HG03439 (cell line): ENCODE measurements around the gene PLXNB2.
A peak's percentile ranks its signal among the peaks of the same experiment; 100 is the strongest.
"Not testable (repeated sequence)": the region's sequence is repeated elsewhere in the genome, so short reads cannot be mapped to it uniquely, and the experiment has no call there.

ENCODE experiments used
- ATAC-seq: cut with Tn5 transposase; IDR thresholded peaks from one replicate; pipeline ENCODE4 v1.9.1; 2021; ENCODE audit warnings: mild to moderate bottlenecking, moderate library complexity; ENCODE audit not compliant: unreplicated experiment

Gene PLXNB2

DNA sequence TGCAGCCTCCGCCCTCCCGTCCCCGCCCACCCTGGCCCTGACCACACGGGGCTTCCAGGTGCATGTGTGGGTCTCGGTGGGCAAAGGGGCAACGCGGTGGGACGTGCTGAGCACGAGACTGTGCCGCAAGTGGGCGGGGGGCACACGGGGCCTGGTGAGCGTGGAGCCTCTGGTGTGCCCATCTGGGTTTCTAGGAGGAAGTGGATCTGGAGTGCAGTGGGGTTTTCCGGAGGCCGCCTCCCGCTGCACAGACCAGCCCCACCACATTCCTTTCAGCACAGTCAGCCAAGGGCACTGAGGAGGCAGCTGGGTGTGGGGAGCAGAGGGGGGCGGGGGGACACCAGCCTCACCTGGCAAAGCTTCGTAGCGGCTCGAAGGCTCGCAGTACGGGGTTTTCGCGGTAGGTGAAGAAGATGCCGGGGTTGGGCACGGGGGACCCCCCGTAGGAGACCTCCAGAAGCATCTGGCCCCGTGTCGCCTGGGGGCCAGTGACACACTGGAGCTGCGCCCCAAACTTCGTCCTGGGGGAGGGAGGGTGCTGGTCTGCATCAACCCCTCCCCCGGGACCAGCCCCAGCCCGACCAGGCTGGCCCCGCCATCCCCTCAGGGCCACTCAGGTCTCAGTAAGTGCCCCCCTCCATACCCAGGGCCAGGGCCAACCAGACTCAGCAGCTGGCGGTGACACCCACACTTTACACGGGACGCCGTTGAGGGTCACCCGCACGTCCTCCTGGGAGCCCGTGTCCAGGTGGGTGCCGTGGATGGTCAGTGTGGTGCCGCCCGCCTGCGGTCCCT, 24.9 kb downstream of the PLXNB2 start:
- ATAC-seq: no peak

DNA sequence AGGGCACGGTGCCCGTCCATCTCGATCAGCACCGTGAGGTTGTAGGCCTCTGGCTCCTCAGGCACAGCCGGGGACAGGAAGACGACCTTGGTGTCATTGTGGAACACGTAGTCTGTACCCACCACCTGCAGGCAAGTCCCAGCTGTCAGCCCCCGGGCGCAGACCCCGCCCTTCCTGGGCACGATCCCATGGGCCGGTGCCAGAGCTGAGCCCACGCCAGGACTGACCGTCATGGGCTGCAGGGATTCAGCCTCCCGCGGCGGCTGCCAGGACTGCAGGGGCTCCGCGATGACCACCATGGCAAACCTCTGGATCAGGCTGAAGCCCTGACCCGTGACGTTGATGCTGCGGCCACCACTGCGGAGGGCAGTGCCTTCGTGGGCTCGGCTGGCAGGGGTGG, 25.5 kb downstream of the PLXNB2 start:
- ATAC-seq: no peak

DNA sequence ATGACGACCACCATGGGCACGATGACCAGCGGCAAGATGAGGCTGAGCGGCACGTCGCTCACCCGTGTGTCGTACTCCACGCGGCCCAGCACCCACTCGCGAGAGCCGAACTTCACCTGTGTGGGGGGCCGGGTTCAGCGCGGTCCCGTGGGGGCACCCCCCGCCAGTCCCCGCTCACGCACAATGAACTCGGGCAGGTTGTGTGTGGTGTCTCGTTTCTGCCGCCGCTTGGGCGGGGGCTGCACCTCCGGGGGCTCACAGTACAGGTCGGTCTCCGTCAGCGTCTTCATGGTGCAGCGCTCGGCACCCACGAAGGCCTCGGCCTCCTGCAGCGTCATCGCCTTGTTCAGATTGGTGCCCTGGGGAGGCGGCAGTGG, 26.1 kb downstream of the PLXNB2 start:
- no peak for ATAC-seq

DNA sequence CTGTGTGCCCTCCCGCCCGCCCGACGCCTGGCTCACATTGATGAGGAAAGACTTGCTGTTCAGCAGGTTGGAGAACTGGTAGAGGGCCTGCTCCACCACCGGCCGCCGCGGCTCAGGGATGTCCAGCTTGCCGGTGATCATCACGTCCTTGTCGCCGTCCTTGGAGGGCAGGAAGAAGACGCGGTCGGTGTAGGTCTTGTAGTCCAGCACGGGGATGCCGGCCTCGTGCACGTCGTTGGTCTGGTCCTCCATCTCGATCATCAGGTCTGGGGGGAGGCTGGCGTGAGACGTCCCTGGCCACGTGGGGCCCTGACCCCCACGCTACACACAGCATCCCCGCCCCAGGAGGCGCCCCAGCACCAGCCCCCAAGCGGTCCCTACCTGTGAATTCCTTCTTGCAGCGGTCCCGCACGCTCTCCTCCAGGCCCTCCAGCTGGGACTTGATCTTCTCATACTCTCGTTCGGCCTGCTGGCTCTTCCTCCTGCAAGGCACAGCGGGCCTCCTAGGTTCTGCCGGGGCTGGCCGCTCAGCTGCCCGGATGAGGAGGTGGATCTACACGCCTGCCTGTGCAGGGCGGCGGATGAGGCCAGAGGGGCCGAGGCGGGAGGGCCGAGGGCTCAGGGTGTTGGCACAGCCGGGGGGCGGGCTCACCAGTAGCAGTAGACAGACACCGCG, 26.6 kb downstream of the PLXNB2 start:
- no peak for ATAC-seq

DNA sequence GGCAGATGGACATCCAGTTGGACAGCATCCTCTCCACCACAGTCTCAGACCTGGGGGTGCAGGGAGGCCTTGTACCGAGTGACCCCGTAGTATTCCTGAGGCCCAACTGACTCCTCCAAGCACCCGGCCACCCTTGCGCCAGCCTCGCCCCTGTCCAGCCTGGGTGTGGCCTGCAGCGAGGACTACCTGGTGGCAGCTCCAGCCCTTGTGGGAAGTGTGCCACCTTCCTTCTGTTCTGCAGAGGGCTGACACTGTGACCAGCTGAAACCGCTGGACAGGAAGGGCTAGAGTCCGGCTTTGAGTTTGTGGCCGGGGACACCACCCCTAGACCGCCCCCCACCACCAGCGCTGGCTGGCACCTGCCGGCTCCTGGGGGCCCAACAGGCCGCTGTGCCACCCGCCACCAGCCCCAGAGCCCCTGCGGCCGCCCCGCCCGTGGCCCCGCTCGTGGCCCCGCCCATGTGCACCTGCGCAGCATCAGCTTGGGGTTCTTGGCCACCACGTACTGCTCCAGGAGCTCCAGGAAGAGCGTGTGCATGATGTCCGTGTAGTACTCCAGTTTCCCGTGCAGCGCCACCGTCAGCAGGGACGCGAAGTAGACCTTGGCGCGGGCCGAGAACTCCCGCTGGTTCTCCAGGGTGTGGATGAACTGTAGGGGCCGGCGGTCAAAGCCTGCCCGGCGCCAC, 27.3 kb downstream of the PLXNB2 start:
- ATAC-seq: no peak

DNA sequence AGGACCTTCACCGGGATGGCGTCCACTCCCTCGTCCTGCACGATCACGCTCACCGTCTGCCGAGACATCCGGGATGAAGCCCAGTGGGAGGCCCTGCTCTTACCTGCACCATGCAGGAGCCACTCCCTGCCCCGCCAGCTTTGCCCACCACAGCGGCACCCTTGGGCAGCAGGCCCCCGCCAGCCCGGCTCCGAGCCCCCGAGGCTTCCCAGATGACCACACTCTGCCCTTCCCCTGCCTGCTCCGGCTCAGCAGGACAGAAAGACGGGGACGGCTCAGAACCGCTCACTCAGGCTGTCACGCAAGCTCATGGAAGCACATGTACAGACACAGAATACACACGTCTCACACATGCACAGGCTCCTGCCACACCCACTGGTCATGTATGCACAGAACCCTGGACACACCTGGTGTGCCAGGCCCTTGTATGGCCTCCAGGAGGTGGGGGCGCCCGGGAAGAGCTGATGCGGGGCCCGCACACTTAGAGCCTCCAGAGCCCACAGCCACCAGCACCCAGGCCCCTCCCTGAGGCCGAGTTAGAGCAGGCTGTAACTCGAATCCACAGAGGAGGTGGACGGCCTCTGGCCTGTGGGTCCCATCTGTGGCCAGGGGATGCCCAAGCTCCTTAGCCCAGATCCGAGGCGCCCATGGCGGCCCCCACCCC, 28.4 kb downstream of the PLXNB2 start:
- no peak for ATAC-seq

DNA sequence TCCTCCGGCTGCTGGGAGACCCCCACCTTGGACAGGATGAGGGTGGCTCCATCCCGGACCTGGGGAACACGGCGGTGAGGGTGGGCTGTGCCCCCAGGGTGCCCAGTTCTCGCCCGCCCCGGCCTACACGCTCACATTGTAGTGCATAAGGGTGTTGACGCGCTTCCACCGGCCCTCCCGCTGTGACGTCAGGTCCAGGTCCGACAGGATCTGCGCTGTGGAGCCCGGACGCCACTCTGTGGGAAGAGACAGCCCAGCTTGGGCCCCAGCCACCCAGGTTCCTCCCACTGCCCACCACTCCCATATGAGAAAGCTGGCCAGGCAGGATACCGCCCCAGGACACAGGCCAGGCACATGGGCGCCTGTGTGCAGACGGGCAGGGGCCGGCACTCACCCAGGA, 29.0 kb downstream of the PLXNB2 start:
- no peak for ATAC-seq

DNA sequence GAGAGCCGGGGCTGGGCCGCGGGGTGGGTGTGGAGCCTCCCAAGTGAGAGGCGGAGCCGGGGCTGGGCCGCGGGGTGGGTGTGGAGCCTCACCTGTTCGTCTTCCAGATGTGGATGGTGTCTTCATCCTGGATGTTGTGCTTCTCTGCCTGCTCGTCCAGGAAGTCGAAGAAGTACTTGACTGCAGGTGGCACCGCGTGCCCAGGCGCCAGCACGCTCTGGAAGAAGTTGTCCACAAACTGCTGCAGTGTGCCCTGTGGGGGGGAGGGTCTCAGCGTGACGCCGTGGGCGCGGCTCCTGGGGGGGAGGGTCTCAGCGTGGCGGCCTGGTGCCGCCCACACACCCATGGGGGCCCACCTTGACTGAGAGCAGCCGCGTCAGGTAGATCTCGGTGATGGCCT, 29.7 kb downstream of the PLXNB2 start:
- ATAC-seq: no peak

DNA sequence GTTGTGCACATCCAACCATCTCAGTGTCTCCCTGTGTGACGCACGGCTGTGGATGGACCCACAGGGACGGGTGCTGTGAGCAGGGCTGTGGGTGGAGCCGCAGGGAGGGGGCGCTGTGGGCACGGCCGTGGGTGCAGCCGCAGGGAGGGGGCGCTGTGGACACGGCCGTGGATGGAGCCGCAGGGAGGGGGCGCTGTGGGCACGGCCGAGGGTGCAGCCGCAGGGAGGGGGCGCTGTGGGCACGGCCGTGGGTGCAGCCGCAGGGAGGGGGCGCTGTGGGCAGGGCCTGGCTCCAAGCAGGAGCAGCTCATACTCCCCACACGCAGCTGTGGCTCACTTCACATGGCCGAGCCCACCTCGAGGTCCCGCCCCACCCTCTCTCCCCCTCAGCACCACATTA, 31.3 kb downstream of the PLXNB2 start:
- peak; percentile 59 for ATAC-seq

DNA sequence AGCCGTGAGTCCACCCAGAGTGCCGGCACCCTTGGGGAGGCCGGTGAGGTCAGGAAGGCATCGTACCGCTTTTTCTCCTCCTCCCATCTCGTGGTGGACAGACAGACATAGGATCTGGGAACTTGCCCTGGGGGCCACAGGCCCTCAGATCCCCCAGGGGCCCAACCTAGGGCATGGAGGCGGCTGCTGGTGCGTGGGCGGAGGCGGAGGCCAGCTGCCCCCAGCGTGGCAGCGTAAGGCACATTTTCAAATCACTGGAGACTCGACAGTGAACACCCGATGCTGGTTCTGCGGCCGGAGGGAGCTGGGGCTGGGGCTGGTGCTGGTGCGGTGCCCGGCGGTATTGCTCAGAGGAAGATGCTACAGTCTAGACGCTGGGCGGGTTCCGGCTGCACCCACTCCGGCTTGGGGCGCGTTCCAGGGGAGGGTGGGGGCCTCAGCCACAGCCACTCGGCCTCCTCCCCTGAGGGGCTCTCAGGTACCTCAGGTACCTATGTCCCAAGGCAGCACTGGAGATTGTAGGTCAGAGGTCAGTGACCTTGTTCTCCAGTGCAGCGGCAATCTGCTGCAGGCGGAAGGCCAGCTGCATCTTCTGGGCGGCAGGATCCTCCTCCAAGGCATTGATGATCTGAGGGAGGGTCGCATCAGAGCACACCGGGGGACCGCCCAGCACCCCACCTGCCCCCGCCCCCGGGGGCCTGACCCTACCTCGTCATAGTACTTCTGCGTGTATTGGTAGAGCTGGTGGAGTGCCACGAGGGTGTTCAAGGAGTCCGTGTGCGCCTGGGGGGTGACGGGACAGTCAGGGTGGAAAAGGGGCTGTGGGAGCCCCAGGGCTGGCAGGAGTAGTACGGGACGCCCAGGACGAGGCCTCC, 32.0 kb downstream of the PLXNB2 start:
- no peak for ATAC-seq

DNA sequence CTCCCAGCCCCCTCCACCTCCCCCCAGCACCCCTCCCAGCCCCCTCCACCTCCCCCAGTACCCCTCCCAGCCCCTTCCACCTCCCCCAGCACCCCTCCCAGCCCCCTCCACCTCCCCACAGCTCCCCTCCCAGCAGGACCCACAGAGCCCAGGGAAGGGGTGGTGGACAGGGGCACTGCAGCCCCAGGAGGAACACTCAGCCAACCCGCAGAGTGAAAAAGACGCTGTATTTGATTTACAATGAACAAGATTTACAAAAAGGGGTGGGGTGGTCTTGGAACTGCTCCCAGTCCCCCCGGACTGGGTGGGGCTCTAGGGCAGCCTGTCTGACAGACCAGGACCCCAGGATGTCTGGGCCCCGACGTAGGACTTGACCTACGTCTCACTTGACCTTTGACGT, 32.7 kb downstream of the PLXNB2 start:
- ATAC-seq: no peak

DNA sequence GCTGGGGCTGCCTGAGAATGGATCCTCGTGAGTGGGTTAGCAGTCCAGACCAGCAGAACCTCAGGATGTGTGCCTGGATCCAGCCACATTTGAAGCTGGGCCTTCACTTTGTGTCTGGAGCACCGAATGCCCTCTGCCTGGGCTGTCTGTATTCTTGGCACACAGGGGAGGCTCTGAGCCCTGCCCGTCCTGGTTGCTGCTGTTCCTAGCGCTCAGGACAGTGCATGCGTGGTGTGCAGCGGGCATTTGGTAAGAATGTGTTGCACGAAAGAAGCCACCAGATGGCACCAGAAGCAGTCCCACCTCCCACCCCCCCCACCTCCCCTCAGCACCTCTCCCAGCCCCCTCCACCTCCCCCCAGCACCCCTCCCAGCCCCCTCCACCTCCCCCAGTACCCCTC, 33.1 kb downstream of the PLXNB2 start:
- ATAC-seq: no peak

DNA sequence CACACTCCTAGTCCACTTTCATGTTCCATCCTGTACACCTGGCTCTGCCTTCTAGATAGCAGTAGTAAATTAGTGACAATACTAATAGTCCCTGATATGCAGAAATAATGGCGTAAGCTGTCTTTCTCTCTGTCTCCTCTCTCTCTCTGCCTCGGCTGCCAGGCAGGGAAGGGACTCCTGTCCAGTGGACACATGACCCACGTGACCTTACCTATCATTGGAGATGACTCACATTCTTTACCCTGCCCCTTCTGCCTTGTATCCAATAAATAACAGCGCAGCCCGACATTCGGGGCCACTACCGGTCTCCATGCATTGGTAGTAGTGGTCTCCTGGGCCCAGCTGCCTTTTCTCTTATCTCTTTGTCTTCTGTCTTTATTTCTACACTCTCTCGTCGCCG, 33.7 kb downstream of the PLXNB2 start:
- not testable (repeated sequence) for ATAC-seq

DNA sequence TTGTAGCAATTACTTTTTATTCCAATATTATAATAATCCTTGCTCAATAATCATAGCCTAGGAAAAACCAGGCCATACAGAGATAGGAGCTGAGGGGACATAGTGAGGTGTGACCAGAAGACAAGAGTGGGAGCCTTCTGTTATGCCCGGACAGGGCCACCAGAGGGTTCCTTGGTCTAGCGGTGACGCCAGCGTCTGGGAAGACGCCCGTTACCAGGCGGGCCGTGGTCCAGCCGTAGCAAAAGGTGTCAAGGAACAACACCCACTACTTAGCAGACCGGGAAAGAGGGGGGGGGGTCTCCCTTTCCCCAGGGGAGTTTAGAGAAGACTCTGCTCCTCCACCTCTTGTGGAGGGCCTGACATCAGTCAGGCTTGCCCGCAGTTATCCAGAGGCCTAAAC, 34.1 kb downstream of the PLXNB2 start:
- not testable (repeated sequence) for ATAC-seq

DNA sequence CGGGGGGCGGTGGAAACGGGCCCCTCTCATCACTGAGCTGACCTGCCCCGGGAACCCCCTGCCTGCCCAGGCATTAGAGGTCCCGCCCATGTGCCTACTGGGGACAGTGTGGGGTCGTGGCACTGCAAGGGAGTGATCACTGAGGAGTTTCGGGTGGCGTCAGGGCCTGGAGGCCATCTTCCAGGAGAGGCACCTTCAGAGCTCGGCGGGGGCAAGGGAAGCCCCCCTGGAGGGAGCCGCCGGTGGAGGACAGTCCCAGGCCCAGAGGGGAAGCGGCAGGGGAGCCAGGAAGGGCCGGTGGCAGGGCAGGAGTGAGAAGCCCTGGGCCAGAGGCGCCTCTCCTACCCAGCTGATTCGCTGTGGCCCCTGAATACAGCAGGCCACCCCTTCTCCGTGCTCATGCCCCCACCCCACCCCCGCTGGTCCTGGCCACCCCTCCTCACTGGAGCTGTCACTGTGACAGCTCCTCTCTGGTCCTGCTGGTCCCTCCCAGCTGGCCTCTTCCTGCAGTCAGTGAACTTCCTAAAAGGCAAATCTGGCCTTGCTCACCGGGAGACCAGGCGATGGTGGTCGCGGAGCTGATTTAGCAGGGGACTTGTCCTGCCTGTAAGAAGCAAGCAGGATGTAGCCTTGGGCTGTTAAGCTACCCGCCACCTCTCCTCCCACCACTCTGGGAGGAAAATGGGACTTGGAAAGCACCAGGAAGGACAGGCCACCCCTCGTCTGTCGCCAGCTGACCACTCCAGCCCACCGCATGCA, 35.2 kb downstream of the PLXNB2 start:
- no peak for ATAC-seq

DNA sequence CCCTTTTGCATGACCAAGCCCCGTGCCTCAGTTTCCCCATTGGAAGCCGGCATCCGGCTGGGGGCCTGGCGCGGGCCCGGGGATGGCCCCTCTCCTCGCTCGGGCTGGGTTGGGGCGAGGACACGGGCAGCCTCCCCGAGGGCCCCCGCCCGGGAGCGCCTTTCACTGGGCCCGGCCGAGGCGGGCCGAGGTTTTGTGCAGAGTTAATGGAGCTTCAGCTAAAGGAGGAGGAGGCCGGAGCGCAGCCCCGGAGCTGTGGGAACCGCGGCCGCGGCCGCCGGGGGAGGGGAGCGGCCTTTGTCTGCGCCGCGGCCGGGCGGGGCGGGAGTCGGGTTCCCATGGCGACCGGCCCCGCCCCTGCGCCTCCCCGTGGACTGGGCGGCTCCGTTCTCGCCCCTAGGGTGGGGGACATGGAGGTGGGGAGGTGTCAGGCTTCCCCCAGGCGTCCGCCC, 35.9 kb downstream of the PLXNB2 start:
- ATAC-seq: no peak

DNA sequence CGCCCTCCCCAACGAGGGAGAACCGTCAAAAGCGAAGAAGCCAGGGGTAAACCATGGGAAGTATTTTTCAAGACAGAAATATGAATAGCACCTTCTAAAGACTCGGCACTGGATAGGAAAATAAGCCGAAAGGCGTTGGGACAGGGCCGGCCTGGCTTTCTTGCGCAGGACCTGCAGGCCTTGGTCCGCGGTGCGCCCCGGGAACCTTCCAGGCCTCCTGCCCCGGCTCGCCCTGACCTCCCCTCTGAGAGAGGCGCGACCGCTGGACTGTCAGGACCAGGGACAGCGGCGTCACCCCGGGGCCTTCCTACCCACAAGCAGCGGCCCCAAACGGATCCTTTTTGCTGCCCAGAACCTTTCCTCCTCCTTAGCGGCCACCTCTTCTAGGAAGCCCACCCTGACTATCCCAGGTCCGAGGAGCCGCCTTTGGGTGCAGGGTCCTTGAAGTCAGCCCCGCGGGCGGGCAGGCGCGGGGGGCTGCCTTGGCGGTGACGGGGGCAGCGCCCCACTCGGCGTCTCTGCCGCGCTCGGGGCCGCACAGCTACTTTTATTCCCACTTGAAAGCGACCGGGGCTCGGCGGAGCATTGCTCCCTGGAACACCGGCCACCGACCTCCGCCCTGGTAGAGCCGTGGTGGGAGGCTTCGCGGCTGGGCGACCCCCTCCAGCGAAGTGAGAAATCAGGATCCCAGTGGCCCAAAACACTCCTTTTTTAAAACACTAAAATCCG, 36.6 kb downstream of the PLXNB2 start:
- ATAC-seq: no peak

DNA sequence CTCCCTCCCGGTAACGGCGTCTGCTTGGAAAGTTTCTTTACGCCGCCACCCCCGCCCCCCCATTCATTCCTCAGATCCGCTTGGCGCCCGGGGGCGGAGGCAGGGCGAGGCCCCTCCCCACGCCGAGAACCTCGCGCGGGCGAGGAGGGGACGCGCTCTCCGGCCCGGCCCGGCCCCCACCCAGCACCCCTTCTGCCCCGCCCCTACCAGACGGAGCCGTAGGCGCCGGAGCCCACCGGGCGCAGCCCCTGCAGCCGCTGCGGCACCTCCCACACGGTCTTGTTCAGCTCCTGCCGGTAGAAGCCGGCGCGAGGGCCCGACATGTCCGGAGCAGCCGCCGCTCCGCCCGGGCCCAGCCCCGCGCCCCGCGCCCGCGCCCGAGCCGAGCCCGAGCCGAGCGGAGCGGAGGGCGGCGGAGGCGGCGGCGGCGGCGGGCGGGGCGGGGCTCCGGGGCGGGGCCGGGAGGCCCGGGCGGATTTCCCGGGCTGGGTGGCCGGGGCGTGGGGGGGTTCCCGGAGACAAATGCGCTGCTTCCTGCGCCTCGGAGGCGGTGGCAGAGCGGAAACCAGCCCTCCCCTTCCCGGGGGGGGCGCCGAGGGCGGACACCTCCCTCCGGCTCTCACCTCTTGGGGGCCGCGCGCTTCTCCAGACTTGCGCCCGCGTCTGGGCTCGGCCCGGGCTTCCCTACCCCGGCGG, 37.3 kb downstream of the PLXNB2 start, which contains the start of gene MAPK11:
MAPK11 (minus strand) TSS at position 411 of the 696 bp plus-strand sequence; CDS start at position 323, 88 bp downstream.
- no peak for ATAC-seq
